OCI-LY1 (cell line): Measurements from ENCODE around the gene SLC43A1.

Experiments used
- CTCF ChIP-seq: fragments of 200-600 bp; sonication (generic), shearing (Covaris generic); IDR thresholded peaks from 2 replicates; pipeline ENCODE4 v1.5.1; 2017; ENCODE audit warnings: mild to moderate bottlenecking, antibody characterized with exemption, low read length, moderate library complexity, mixed read lengths
- EZH2 ChIP-seq: fragments of 200-600 bp; sonication (generic), shearing (Covaris generic); IDR thresholded peaks from 2 replicates; pipeline ENCODE4 v1.8.0; 2017; ENCODE audit warnings: borderline replicate concordance, mixed run types, mild to moderate bottlenecking, antibody characterized with exemption, low read length, moderate library complexity, mixed read lengths

- TF ChIP-seq CTCF: peak; percentile 15; the same call in 1 of the 2 replicates
- no peak for TF ChIP-seq EZH2
These were observed at the start of gene SLC43A1 for GRCh38 chr11:57515332-57516060.
